ENCODE results near the gene KCNC2. TPM values are rescaled to one million over a fixed set of nuclear protein-coding genes. Genes with fewer than 3 reads are reported as not detected.

KCNC2 gene
- under 1 TPM in 1 of 2 donors, not detected in 1; 0.26 TPM for total RNA-seq

- intact Hi-C loops (cut with DNase I): no loop called here
- TF ChIP-seq CTCF (IDR thresholded peaks at IDR 0.05) (no peak), POLR2A (IDR thresholded peaks at IDR 0.05) (no peak)
- H3K4me3 ChIP-seq: no peak within 1 kb of the TSS
- H3K9me3 ChIP-seq: no peaks in the 10 kb centered on the region
- H3K4me1 ChIP-seq: peaks cover 13% of the 10 kb centered on the region
- no peak for ATAC-seq
- no peaks in the 10 kb centered on the region for H3K36me3 ChIP-seq (replicated peaks in 1 of 2; ENCODE audit: insufficient read depth in 1 of 2, low read depth in 2 of 2)
- peaks cover 0 to 23% of the 10 kb centered on the region in 2 donors for H3K27me3 ChIP-seq
- no peak within 1 kb of the TSS for H3K27ac ChIP-seq
- 24 to 42% methylated on average over 3 of the region's 3 CpGs for WGBS, 2 donors
- DNase-seq: no peak
These were observed at the start of gene KCNC2 for GRCh38 chr12:75209812-75210138. KCNC2 (minus strand) TSS chr12:75209839.

- Histone ChIP-seq H3K27me3 (no peaks in the 10 kb centered on the region), H3K27ac (no peak overlapping the region), H3K4me1 (no peaks in the 10 kb centered on the region), H3K9me3 (no peaks in the 10 kb centered on the region), H3K4me3 (no peak overlapping the region), H3K36me3 (replicated peaks in 1 of 2; ENCODE audit: insufficient read depth in 1 of 2, low read depth in 2 of 2) (no peaks in the 10 kb centered on the region)
- DNase-seq (no peak), ATAC-seq (no peak)
- TF ChIP-seq POLR2A (IDR thresholded peaks at IDR 0.05) (no peak), CTCF (IDR thresholded peaks at IDR 0.05) (no peak)
- 35 to 46% methylated on average over 1 of the region's 1 CpG for WGBS, 2 donors
- intact Hi-C loops (cut with DNase I): no loop called here
These were observed 49.5 kb upstream of the KCNC2 start for GRCh38 chr12:75259143-75259542.

GRCh38 chr12:75257510-75257909 lies 47.9 kb upstream of the KCNC2 start:
- Histone ChIP-seq H3K27ac (no peak overlapping the region), H3K4me1 (no peaks in the 10 kb centered on the region), H3K9me3 (no peaks in the 10 kb centered on the region), H3K36me3 (replicated peaks in 1 of 2; ENCODE audit: insufficient read depth in 1 of 2, low read depth in 2 of 2) (no peaks in the 10 kb centered on the region), H3K4me3 (no peak overlapping the region), H3K27me3 (no peaks in the 10 kb centered on the region)
- TF ChIP-seq CTCF (IDR thresholded peaks at IDR 0.05): no peak
- TF ChIP-seq POLR2A (IDR thresholded peaks at IDR 0.05): no peak
- intact Hi-C loops (cut with DNase I): no loop called here
- ATAC-seq (no peak), DNase-seq (no peak)
- WGBS, 2 donors: 82 to 84% methylated on average over 2 of the region's 2 CpGs

- H3K9me3 ChIP-seq: no peaks in the 10 kb centered on the region
- no peak overlapping the region for H3K27ac ChIP-seq
- no peak for ATAC-seq
- no peaks in the 10 kb centered on the region for H3K4me1 ChIP-seq
- H3K36me3 ChIP-seq (replicated peaks in 1 of 2; ENCODE audit: insufficient read depth in 1 of 2, low read depth in 2 of 2): no peaks in the 10 kb centered on the region
- intact Hi-C loops (cut with DNase I): no loop called here
- no peak overlapping the region for H3K4me3 ChIP-seq
- TF ChIP-seq CTCF (IDR thresholded peaks at IDR 0.05) (no peak), POLR2A (IDR thresholded peaks at IDR 0.05) (no peak)
- no peak for DNase-seq
- no peaks in the 10 kb centered on the region for H3K27me3 ChIP-seq
These were observed 35.5 kb upstream of the KCNC2 start for GRCh38 chr12:75245108-75245507.

- H3K4me3 ChIP-seq: no peak overlapping the region
- no peaks in the 10 kb centered on the region for H3K9me3 ChIP-seq
- TF ChIP-seq CTCF (IDR thresholded peaks at IDR 0.05) (no peak), POLR2A (IDR thresholded peaks at IDR 0.05) (no peak)
- no peaks in the 10 kb centered on the region for H3K36me3 ChIP-seq (replicated peaks in 1 of 2; ENCODE audit: insufficient read depth in 1 of 2, low read depth in 2 of 2)
- no peak overlapping the region for H3K27ac ChIP-seq
- intact Hi-C loops (cut with DNase I): no loop called here
- no peaks in the 10 kb centered on the region for H3K27me3 ChIP-seq
- H3K4me1 ChIP-seq: no peaks in the 10 kb centered on the region
- DNase-seq (no peak), ATAC-seq (no peak)
These were observed 30.3 kb upstream of the KCNC2 start for GRCh38 chr12:75239987-75240386.
